ENCODE results near the gene SYP.

GRCh38 chrX:49198540-49199314, 1.3 kb downstream of the SYP start:
- TF ChIP-seq CTCF (IDR thresholded peaks at IDR 0.05) = no peak
- no peak for TF ChIP-seq POLR2AphosphoS5 (IDR thresholded peaks at IDR 0.05)
- TF ChIP-seq POLR2A (IDR thresholded peaks at IDR 0.05) = no peak
- no peak for TF ChIP-seq EP300 (IDR thresholded peaks at IDR 0.05)

Measured in suprapubic skin (tissue), 4 donors.